Panc1 (cell line): ENCODE data around the gene CEND1.

Experiments used
- CTCF ChIP-seq: fragments of 450-650 bp; IDR thresholded peaks from 2 replicates; pipeline ENCODE4 v1.5.1; 2017; ENCODE audit warnings: mild to moderate bottlenecking
- POLR2AphosphoS5 ChIP-seq: IDR thresholded peaks from 2 replicates; pipeline ENCODE4 v1.6.1; 2012; ENCODE audit warnings: mild to moderate bottlenecking, low read depth, low read length, moderate library complexity
- REST ChIP-seq, 2 experiments: IDR thresholded peaks; 2 replicates each; pipeline ENCODE4 v1.6.1; 2011 to 2012; ENCODE audit warnings: low read depth in 2 of 2, control low read depth in 1 of 2, low read length in 1 of 2, mild to moderate bottlenecking in 1 of 2, moderate library complexity in 1 of 2; ENCODE audit not compliant: insufficient read depth in 1 of 2

- TF ChIP-seq POLR2AphosphoS5 (no peak), REST (IDR thresholded peaks at IDR 0.05; ENCODE audit: insufficient read depth in 1 of 2, low read depth in 2 of 2, low read length in 1 of 2) (no peak), CTCF (no peak)
These were observed 43.4 kb upstream of the CEND1 start for GRCh38 chr11:833114-833791.
